SK-N-MC (cell line): Measurements from ENCODE around the gene KCTD17.

Experiments used
- EZH2 ChIP-seq: fragments of 200-600 bp; sonication (generic); IDR thresholded peaks from one replicate; pipeline ENCODE4 v1.6.1; 2017; ENCODE audit warnings: antibody characterized with exemption
- POLR2AphosphoS5 ChIP-seq: IDR thresholded peaks from 2 replicates; pipeline ENCODE4 v1.6.1; 2012; ENCODE audit warnings: mild to moderate bottlenecking, low read depth, low read length, borderline replicate concordance

- no peak for TF ChIP-seq POLR2AphosphoS5
- no peak for TF ChIP-seq EZH2
Measured at GRCh38 chr22:37083914-37084313, 32.4 kb downstream of the KCTD17 start.
